ENCODE results near the gene VPS13D.
"Not testable (repeated sequence)": the region's sequence is repeated elsewhere in the genome, so short reads cannot be mapped to it uniquely, and the experiment has no call there.

The VPS13D gene

GRCh38 chr1:12529640-12530174 is 299.9 kb downstream of the VPS13D start:
- no peak for DNase-seq

DNA sequence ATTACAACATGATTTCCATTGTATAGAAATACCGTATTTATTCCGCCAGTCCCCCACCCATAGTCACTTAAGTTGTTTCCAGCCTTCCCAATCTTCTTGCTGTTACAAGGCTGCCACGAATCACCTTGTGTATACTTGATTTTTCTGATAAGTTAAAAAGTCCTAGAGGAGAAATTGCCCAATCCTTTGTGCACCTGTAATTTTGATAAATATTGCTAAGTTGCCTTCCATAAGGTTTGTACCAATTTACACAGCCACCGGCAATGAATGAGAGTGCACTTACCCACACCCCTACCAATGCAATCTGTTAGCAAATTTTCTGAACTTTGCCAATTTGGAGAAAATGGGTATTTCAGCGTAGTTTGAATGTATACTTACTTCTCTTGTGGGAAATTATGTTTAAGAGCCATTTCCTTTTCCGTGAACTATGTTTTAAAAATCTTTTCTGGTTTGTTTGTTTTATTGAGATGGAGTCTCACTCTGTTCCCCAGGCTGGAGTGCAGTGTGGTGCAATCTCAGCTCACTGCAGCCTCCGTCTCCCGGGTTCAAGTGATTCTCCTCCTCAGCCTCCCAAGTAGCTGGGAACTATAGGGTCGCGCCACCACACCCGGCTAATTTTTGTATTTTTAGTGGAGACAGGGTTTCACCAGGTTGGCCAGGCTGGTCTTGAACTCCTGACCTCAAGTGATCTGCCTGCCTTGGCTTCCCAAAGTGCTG is 300.8 kb downstream of the VPS13D start:
- no peak for DNase-seq

- no peak for DNase-seq
Observed at GRCh38 chr1:12531179-12531499, 301.3 kb downstream of the VPS13D start.

DNA sequence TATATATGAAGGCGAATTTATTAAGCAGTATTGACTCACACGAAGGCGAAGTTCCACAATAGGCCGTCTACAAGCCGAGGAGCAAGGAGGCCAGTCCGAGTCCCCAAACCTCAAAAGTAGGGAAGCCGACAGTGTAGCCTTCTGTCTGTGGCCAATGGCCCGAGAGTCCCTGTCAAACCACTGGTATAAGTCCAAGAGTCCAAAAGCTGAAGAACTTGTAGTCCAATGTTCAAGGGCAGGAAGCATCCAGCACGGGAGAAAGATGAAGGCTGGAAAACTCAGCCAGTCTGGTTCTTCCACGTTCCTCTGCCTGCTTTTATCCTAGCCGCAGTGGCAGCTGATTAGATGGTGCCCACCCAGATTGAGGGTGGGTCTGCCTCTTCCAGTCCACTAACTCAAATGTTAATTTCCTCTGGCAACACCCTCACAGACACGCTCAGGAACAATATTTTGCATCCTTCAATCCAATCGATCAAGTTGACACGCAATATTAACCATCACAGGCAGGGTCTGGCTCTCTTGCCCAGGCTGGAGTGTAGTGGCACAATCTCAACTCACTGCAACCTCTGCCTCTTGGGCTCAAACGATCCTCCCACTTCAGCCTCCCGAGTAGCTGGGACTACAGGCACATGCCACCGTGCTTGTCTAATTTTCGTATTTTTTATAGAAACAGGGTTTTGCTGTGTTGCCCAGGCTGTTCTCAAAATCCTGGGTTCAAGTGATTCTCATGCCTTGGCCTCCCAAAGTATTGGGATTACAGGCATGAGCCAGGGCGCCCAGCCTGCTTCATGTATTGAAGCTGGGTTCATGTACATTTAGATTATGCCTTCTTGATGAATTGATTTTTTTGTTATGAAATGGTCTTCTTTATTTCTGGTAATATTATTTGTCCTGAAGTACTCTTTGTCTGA is 302.8 kb downstream of the VPS13D start:
- DNase-seq = no peak

GRCh38 chr1:12536023-12536639 is 306.3 kb downstream of the VPS13D start:
- no peak for DNase-seq

DNA sequence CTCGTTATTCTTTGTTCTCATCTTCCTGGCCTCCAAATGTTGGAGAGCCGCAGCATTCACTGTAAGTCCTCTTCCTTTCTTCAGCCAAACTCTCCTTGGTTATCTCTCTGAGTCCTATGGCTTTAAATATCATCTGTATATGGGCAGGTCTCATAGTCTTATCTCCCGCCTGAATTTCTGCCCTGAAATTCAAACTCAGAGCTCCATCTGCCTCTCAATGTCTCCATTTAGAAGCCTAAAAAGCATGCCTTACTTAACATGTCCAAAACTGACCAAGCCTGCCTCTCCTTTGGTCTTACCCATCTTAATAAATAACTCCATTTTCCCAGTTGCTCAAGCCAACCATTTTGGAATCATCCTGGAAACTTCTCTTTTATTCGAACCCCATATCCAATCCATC is 307.5 kb downstream of the VPS13D start:
- no peak for DNase-seq

GRCh38 chr1:12537906-12538461 is 308.2 kb downstream of the VPS13D start:
- DNase-seq = no peak

DNA sequence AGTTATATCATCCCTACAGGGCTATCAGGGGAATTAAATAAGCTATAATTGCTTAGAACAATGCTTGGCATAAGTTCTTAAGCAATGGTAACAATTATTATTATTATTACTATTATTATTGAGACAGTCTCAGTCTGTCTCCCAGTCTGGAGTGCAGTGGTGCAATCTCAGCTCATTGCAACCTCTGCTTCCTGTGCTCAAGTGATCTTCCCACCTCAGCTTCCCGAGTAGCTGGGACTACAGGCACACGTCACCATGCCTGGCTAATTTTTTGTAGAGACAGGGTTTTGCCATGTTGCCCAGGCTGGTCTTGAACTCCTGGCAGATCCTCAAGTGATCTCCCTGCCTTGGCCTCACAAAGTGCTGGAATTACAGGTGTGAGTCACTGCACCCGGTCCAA is 308.7 kb downstream of the VPS13D start:
- DNase-seq = not testable (repeated sequence)

GRCh38 chr1:12539320-12539704 is 309.5 kb downstream of the VPS13D start:
- no peak for DNase-seq

DNA sequence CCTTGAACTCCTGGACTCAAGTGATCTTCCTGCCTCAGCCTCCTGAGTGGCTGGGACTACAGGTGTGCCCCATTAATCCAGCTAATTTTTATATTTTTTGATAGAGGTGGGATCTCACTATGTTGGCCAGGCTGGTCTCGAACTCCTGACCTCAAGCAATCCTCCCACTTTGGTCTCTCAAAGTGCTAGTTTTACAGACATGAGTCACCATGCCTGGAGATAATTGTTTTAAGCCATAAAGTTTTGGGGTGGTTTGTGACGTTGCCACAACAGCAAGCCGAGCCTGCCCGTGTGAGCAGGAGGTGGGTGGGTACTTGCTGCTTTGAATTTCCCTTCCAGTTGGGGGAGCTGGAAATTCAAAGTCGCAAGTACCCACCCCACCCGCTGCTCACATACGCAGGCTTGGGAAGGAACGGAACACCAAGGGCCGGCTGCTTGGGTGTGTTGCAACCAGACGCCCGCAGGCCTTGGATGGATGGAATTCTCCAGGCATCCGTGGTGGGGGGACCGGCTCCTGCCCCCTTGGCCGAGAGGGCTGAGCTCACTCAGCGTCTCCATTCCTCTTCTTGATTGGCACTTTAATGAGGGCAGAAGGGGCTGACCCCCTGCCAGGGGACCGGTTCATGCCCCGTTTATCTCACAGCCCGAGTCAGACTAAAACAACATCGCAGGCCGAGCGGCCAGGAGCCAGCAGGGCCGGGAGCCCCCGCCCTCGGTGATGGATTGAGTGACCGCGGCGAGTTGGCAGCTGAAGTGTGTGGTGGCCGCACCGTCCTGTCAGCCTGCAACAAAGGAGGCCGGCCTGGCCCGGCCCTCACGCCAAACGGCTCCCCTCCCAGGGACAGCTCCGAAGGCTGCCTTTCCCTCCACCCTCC is 310.1 kb downstream of the VPS13D start:
- DNase-seq = no peak

DNA sequence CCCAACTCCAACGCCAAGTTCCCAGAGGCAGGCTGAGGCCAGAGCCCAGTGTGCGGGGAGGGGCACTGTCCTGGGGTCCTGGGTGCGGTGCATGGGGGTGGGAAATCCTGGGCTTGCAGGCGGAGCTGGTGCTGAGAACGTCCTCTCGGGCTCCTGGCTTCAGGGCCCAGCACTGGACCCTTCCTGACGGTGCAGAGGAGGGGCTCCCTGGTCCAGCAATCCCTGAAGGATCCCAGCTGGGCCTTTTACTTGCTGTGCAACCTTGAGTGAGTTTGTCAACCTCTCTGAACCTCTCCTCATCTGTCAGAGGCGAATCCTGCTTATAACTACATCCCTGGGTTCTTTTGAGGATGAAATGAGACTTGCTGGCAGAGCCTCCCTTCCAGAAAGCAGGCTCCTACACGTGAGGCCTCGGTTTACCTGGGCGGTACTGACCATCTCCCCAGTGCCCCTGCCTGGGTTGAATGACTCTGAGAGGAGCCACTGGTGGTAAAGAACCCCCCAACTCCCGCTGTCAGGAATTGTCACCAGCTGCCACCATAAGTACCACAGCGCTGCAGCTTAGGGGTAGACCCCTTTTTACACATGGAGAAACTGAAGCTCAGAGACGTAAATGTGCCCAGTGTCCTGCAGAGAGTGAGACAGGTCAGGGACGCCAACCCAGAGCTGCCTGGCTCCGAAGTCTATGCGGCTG is 310.9 kb downstream of the VPS13D start:
- DNase-seq = no peak

- no peak for DNase-seq
Observed at GRCh38 chr1:12541274-12542137, 311.7 kb downstream of the VPS13D start.

DNA sequence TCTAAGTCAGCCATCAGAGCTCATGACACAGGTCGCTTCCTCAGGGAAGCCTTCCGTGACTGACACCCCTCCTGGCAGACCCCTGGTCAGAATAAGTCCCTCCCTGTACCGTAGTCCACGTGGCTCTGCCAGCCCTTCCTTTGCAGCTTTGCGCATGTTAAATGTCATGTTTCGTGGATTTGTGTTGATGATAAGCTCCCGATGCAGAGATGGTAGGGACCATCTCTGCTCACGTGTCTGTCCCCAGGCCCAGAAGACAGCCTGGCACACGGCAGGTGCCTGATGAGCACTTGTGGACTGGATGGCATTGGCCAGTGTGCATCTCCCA is 312.3 kb downstream of the VPS13D start:
- no peak for DNase-seq

GRCh38 chr1:12542616-12543592 is 313.1 kb downstream of the VPS13D start:
- no peak for DNase-seq

DNA sequence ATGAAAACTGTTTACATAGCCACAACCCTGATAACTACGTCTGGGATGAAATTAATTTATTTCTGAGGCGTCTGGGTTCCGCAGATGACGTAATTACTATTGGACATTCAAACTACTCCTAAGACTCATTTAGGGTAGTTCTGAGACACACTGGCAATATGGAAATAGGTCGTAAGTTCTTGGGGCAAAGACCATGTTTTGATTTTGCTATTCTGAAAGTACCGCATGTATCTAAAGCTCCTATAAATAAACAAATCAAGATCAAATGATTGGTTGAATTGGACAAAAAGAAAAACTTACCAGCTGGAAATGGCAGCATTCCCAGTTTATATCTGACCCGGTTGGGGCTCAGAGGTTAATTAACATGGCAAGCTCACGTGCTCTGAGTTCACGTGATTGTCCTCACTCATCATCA is 313.9 kb downstream of the VPS13D start:
- no peak for DNase-seq

GRCh38 chr1:12544357-12544756 is 314.5 kb downstream of the VPS13D start:
- no peak for DNase-seq

DNA sequence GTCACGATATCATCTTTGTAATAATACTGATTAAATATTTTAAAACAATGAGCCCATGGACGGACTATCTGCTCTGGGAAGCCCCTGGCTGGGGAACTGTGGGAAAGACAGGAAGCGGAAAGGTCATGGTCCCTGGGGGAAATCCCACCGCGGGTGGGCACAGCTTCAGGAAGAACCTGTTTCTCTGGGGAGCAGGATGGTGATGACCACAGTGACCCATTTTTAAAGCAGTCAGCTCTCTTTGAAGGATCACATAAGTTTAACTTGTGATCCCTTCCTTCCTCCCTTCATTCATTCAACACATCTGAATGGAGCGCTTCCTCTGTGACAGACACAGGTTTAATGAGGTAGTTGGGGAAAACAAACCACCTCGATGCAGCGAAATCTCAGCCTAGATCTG is 315.2 kb downstream of the VPS13D start:
- DNase-seq = no peak

DNA sequence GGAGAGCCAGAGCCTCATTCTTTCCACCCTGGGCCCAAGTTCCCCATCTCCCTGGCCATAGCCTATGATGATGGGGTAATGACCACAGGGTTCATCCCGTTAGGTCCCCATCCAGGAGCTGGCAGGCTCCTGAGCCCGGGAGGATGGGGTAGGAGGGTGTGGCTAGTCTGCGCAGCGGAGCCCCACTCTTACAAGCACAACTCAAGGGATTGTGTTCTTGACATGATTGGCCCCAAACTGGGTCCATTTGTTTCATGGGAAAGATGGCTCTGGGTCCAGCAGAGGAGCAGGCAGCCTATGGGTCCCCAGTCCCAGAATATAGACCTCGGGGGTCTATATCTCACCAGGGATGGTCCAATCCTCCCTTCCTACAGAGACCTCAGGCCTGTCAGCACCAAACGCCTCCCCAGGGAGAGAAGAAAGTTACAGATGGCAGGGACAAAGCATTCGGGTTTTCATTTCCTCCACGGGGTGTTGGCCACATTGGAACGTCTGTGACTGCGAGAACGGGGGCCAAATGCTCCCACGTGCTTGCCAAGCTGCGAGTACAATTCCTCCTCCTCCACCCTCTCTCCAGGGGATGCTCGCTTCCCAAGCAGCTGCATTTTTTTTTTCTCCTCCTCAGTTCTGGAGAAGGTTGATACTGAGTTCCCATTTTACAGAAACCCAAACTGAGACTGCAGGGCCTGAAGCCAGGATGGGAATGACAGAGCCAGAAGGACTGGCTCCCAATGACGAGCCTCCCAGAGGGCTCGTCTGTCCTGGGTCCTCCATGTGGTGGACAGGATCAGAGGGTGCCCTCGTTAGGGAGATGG is 317.1 kb downstream of the VPS13D start:
- no peak for DNase-seq
